Left cardiac atrium (tissue), 4 donors: ENCODE measurements around the gene PPM1E. TPM values are rescaled to one million over a fixed set of nuclear protein-coding genes. Genes with fewer than 3 reads are reported as not detected.
"Not testable (repeated sequence)": the region's sequence is repeated elsewhere in the genome, so short reads cannot be mapped to it uniquely, and the experiment has no call there.

Source experiments
- ATAC-seq, 2 donors: fragments of 200-7000 bp; cut with Tn5 transposase; one replicate each; pipeline ENCODE4 v1.9.1; 2020; ENCODE audit warnings: mild to moderate bottlenecking in 2 of 2, moderate library complexity in 2 of 2
- DNase-seq: peaks from one replicate; pipeline ENCODE4 v3.0.0-alpha.2; 2020
- intact Hi-C, 2 donors: fragments of 100-400 bp; cut with DNase I; formaldehyde crosslinking; loops; one replicate each; pipeline versions ENCODE4 v1.14.1 to v1.15.1; 2022 to 2023
- total RNA-seq, 2 donors: library from RNA; stranded (reverse); fragmentation: NEBNext Ultra II Directional; extraction: Animal tissue kit (Norgen Biotek cat#: 25700); gene quantifications; one replicate each; pipeline ENCODE4 v1.2.1, GENCODE V29; 2021
- donor health status: DM: no; HTN: yes; CAD: no.
- donor health status: DM: no; HTN: yes; CAD: no; lungs with severe emphysema.
- donor health status: DM: yes; HTN: yes; CAD: no.
- donor health status: Dilated cardiomyopathy.

PPM1E gene
- total RNA-seq, 2 donors from 2014 or later, result 2.1 to 4.9 TPM

GRCh38 chr17:58917228-58917627 lies 161.6 kb downstream of the PPM1E start:
- no peak for ATAC-seq
- intact Hi-C loops, result no loop called here
- DNase-seq, result no peak

- no peak for DNase-seq
- intact Hi-C loops, result no loop called here
Observed at GRCh38 chr17:58918072-58918471, 162.4 kb downstream of the PPM1E start.

GRCh38 chr17:58918884-58919283 lies 163.2 kb downstream of the PPM1E start:
- intact Hi-C loops, result no loop called here
- DNase-seq, result no peak
- no peak for ATAC-seq

More at GRCh38 chr17:58918072-58918471, 162.4 kb downstream of the PPM1E start:
- no peak for ATAC-seq

- DNase-seq, result no peak
- intact Hi-C loops, result no loop called here
- no peak for ATAC-seq
Observed at GRCh38 chr17:58920773-58921172, 165.1 kb downstream of the PPM1E start.

GRCh38 chr17:58932956-58933355 lies 177.3 kb downstream of the PPM1E start:
- ATAC-seq, result no peak
- intact Hi-C loops, result no loop called here
- no peak for DNase-seq

- intact Hi-C loops, result no loop called here
- ATAC-seq, result no peak
- no peak for DNase-seq
Observed at GRCh38 chr17:58936295-58936694, 180.6 kb downstream of the PPM1E start.

GRCh38 chr17:58944166-58944565 lies 188.5 kb downstream of the PPM1E start:
- ATAC-seq (no peak), DNase-seq (no peak)
- intact Hi-C loops, result no loop called here

- intact Hi-C loops, result no loop called here
- no peak for DNase-seq
- no peak for ATAC-seq
Observed at GRCh38 chr17:58947411-58947810, 191.8 kb downstream of the PPM1E start.

GRCh38 chr17:58947824-58948223 lies 192.2 kb downstream of the PPM1E start:
- ATAC-seq (no peak), DNase-seq (no peak)
- intact Hi-C loops, result no loop called here

- ATAC-seq, DNase-seq, intact Hi-C loops: not testable (repeated sequence)
Observed at GRCh38 chr17:58954358-58954757, 198.7 kb downstream of the PPM1E start.

- intact Hi-C loops, result no loop called here
- ATAC-seq (no peak), DNase-seq (no peak)
Observed at GRCh38 chr17:58956997-58957724, 201.5 kb downstream of the PPM1E start.

- ATAC-seq, intact Hi-C loops, DNase-seq: not testable (repeated sequence)
Observed at GRCh38 chr17:58957725-58958073, 202.0 kb downstream of the PPM1E start.

- intact Hi-C loops, result no loop called here
- ATAC-seq (no peak), DNase-seq (no peak)
Observed at GRCh38 chr17:58960068-58960467, 204.4 kb downstream of the PPM1E start.

GRCh38 chr17:58965221-58965620 lies 209.6 kb downstream of the PPM1E start:
- ATAC-seq, result peak in 1 of 2 donors; percentile 30
- intact Hi-C loops, result no loop called here
- DNase-seq, result no peak

- ATAC-seq (no peak), DNase-seq (no peak)
- intact Hi-C loops, result no loop called here
Observed at GRCh38 chr17:58966208-58966607, 210.6 kb downstream of the PPM1E start.

GRCh38 chr17:58968426-58969061 lies 212.9 kb downstream of the PPM1E start:
- intact Hi-C loops, result no loop called here
- ATAC-seq (no peak), DNase-seq (no peak)

- ATAC-seq (no peak), DNase-seq (no peak)
- intact Hi-C loops, result no loop called here
Observed at GRCh38 chr17:58969156-58969555, 213.5 kb downstream of the PPM1E start.

GRCh38 chr17:58969612-58970011 lies 214.0 kb downstream of the PPM1E start:
- ATAC-seq (no peak), DNase-seq (no peak)
- intact Hi-C loops, result no loop called here

GRCh38 chr17:58970609-58971450 lies 215.2 kb downstream of the PPM1E start:
- DNase-seq, result no peak
- intact Hi-C loops, result no loop called here
- ATAC-seq, result no peak

- ATAC-seq, result no peak
- no peak for DNase-seq
- intact Hi-C loops, result no loop called here
Observed at GRCh38 chr17:58974354-58974753, 218.7 kb downstream of the PPM1E start.
